PFSK-1 (cell line): ENCODE measurements around the gene SPCS1.

Experiments
- POLR2AphosphoS5 ChIP-seq: IDR thresholded peaks from 2 replicates; pipeline ENCODE4 v1.6.1; 2012; ENCODE audit warnings: low read depth, mild to moderate bottlenecking, control low read depth, low read length, moderate library complexity
- REST ChIP-seq, 2 experiments: IDR thresholded peaks; 2 replicates each; pipeline versions ENCODE4 v1.6.1 to v1.8.0; 2011 to 2012; ENCODE audit warnings: low read depth in 2 of 2, low read length in 2 of 2, control low read depth in 1 of 2, inconsistent platforms in 1 of 2, mild to moderate bottlenecking in 1 of 2, moderate library complexity in 1 of 2; ENCODE audit not compliant: insufficient read depth in 1 of 2
- SIN3A ChIP-seq: IDR thresholded peaks from 2 replicates; pipeline ENCODE4 v1.6.1; 2012; ENCODE audit warnings: mild to moderate bottlenecking, low read length, moderate library complexity, borderline replicate concordance; ENCODE audit not compliant: insufficient read depth

GRCh38 chr3:52690560-52690959, 15.3 kb upstream of the SPCS1 start:
- no peak for TF ChIP-seq POLR2AphosphoS5
- TF ChIP-seq SIN3A: no peak
- TF ChIP-seq REST (IDR thresholded peaks at IDR 0.05; ENCODE audit: insufficient read depth in 1 of 2, low read depth in 2 of 2, low read length in 2 of 2): no peak
